ENCODE measurements around the gene COA1. TPM values are rescaled to one million over a fixed set of nuclear protein-coding genes. Genes with fewer than 3 reads are reported as not detected.
"Not testable (repeated sequence)": the region's sequence is repeated elsewhere in the genome, so short reads cannot be mapped to it uniquely, and the experiment has no call there.

The COA1 gene
- total and polyA plus RNA-seq, 9 of the 15 experiments (the other 6 are each of a cell fraction or from before 2014, with no cell fraction given), result 98.9 to 463 (median 181) TPM

GRCh38 chr7:43708055-43708454 is 21.3 kb downstream of the COA1 start:
- H3K4me2 ChIP-seq (ENCODE audit: insufficient read depth, low read length); CTCF ChIA-PET (ENCODE audit: low intra/inter-chr PET ratio); H3K27ac ChIP-seq (ENCODE audit: extremely low read depth, low read depth, low read length); H3K9me3 ChIP-seq (replicated peaks; ENCODE audit: control insufficient read depth, insufficient read depth, low read depth, low read length); ATAC-seq; DNase-seq (ENCODE audit: extremely low read depth in 1 of 4, low spot score in 3 of 4); H3K9me1 ChIP-seq (ENCODE audit: control insufficient read depth, insufficient read depth, low read length); BruUV-seq (replicated peaks); H4K20me1 ChIP-seq (replicated peaks; ENCODE audit: control insufficient read depth, insufficient read depth, low read length); H3K27me3 ChIP-seq (ENCODE audit: control insufficient read depth in 2 of 2, insufficient read depth in 2 of 2, low read length in 2 of 2); H2AFZ ChIP-seq (ENCODE audit: low read depth, low read length); H3K4me3 ChIP-seq; FAIRE-seq; intact Hi-C loops (cut with micrococcal nuclease); H3K9ac ChIP-seq (ENCODE audit: insufficient read depth in 1 of 2, low read depth in 2 of 2, low read length in 2 of 2); in situ Hi-C loops (cut with MboI); H3K4me1 ChIP-seq (replicated peaks in 1 of 2; ENCODE audit: control insufficient read depth in 2 of 2, insufficient read depth in 2 of 2, low read length in 2 of 2): not testable (repeated sequence)
- POLR2A ChIA-PET, result interaction anchor here (0.5 kb wide), 1 partner anchor 21 kb away, joined by 3 read pairs; no protein-coding TSS in a partner anchor
- Histone ChIP-seq H3K36me3 (ENCODE audit: control insufficient read depth, insufficient read depth, low read length) (peaks cover 21% of the 10 kb centered on the region; the same call in 2 of the 3 replicates), H3K79me2 (ENCODE audit: control insufficient read depth, insufficient read depth, low read length) (peaks cover 81% of the 10 kb centered on the region)
- WGBS (ENCODE audit: insufficient coverage, low coverage, missing lambda C conversion rate), result 97% methylated on average over 9 of the region's 9 CpGs

GRCh38 chr7:43703573-43703972 is 25.8 kb downstream of the COA1 start:
- Histone ChIP-seq H3K27me3 (ENCODE audit: control insufficient read depth in 2 of 2, insufficient read depth in 2 of 2, low read length in 2 of 2) (no peaks in the 10 kb centered on the region), H4K20me1 (replicated peaks; ENCODE audit: control insufficient read depth, insufficient read depth, low read length) (no peaks in the 10 kb centered on the region; the same call in 1 of the 2 replicates), H3K4me1 (replicated peaks in 1 of 2; ENCODE audit: control insufficient read depth in 2 of 2, insufficient read depth in 2 of 2, low read length in 2 of 2) (no peaks in the 10 kb centered on the region), H3K9me1 (ENCODE audit: control insufficient read depth, insufficient read depth, low read length) (no peaks in the 10 kb centered on the region), H3K9me3 (replicated peaks; ENCODE audit: control insufficient read depth, insufficient read depth, low read depth, low read length) (no peaks in the 10 kb centered on the region), H3K4me3 (no peak overlapping the region), H3K27ac (ENCODE audit: extremely low read depth, low read depth, low read length) (no peak overlapping the region), H3K36me3 (ENCODE audit: control insufficient read depth, insufficient read depth, low read length) (peaks cover 12% of the 10 kb centered on the region; the same call in 2 of the 3 replicates), H3K9ac (ENCODE audit: insufficient read depth in 1 of 2, low read depth in 2 of 2, low read length in 2 of 2) (no peak overlapping the region), H3K4me2 (ENCODE audit: insufficient read depth, low read length) (no peak overlapping the region), H3K79me2 (ENCODE audit: control insufficient read depth, insufficient read depth, low read length) (peaks cover 74% of the 10 kb centered on the region), H2AFZ (ENCODE audit: low read depth, low read length) (no peak overlapping the region)
- no peak for ATAC-seq
- intact Hi-C loops (cut with micrococcal nuclease) (loop anchor here (5.0 kb wide), 2 partner anchors 41 to 134 kb away; no protein-coding TSS in a partner anchor), in situ Hi-C loops (cut with MboI) (no loop called here)
- ChIA-PET POLR2A (no interaction called here), CTCF (ENCODE audit: low intra/inter-chr PET ratio) (no interaction called here)
- FAIRE-seq, result no peak
- no peak for DNase-seq (ENCODE audit: extremely low read depth in 1 of 4, low spot score in 3 of 4)
- BruUV-seq (replicated peaks), result no TSS peak
- 90% methylated on average over 1 of the region's 1 CpG for WGBS (ENCODE audit: insufficient coverage, low coverage, missing lambda C conversion rate)
- TF ChIP-seq FOS (IDR thresholded peaks at IDR 0.05; ENCODE audit: extremely low read depth, insufficient read length), result no peak
- no peak for TF ChIP-seq ZNF436 (CRISPR knock-in tag; IDR thresholded peaks at IDR 0.05)
- TF ChIP-seq ATF3 (IDR thresholded peaks at IDR 0.05), result no peak
- TF ChIP-seq ATF3 (CRISPR knock-in tag; conservative IDR thresholded peaks at IDR 0.05), result no peak
- no peak for TF ChIP-seq MXI1 (IDR thresholded peaks at IDR 0.05; ENCODE audit: low read depth, low read length)
- no peak for TF ChIP-seq STAT6 (CRISPR knock-in tag; IDR thresholded peaks at IDR 0.05)
- no peak for TF ChIP-seq LCOR (CRISPR knock-in tag; IDR thresholded peaks at IDR 0.05)
- no peak for TF ChIP-seq NR4A1 (CRISPR knock-in tag; IDR thresholded peaks at IDR 0.05)
- no peak for TF ChIP-seq NR4A1 (tag; IDR thresholded peaks at IDR 0.05)
- no peak for TF ChIP-seq NONO (IDR thresholded peaks at IDR 0.05; ENCODE audit: low read depth in 2 of 2, low read length in 1 of 2)
- no peak for TF ChIP-seq FUS (optimal IDR thresholded peaks at IDR 0.05; ENCODE audit: low read depth, low read length)
- TF ChIP-seq E2F3 (CRISPR knock-in tag; IDR thresholded peaks at IDR 0.05), result no peak
- no peak for TF ChIP-seq KDM1A (IDR thresholded peaks at IDR 0.05)
- TF ChIP-seq HMG20A (CRISPR knock-in tag; conservative IDR thresholded peaks at IDR 0.05), result no peak
- TF ChIP-seq PTTG1 (tag; IDR thresholded peaks at IDR 0.05; ENCODE audit: low read depth), result no peak
